K562 (cell line): Measurements from ENCODE around the gene AP1M1. TPM values are rescaled to one million over a fixed set of nuclear protein-coding genes. Genes with fewer than 3 reads are reported as not detected.

Experiments
- ATAC-seq: fragments of 200-7000 bp; cut with Tn5 transposase; 3 replicates; pipeline ENCODE4 v1.9.1; 2020; ENCODE audit warnings: moderate library complexity
- BruUV-seq: library from RNA; stranded (reverse); fragments of 400-500 nt; replicated peaks from 2 replicates; lab custom pipeline; 2021; lab: Mats Ljungman, UMichigan
- CTCF ChIA-PET: fragments of 300-600 bp; formaldehyde crosslinking; extraction: SDS; loops from one replicate; lab custom pipeline; 2021; ENCODE audit warnings: low intra/inter-chr PET ratio; lab: Yijun Ruan, JAX
- POLR2A ChIA-PET: fragments of 300-600, 350-650 bp; sonication (Branson Sonifier 250); formaldehyde crosslinking; extraction: SDS; loops from one replicate; lab custom pipeline; 2021; ENCODE audit warnings: antibody characterized with exemption, inconsistent platforms; lab: Yijun Ruan, JAX
- DNase-seq, 4 experiments: peaks; one replicate each; pipeline versions ENCODE4 v3.0.0 to v3.0.0-alpha.2; 2011 to 2018; ENCODE audit warnings: low spot score in 3 of 4, mixed read lengths in 3 of 4; ENCODE audit errors: extremely low read depth in 1 of 4
- FAIRE-seq: peaks from 2 replicates; lab custom pipeline; 2011; peaks lifted over from hg19 to GRCh38; lab: Jason Lieb, UNC
- H2AFZ ChIP-seq: 2 replicates; pipeline ENCODE4 v1.6.0; 2011; ENCODE audit warnings: low read depth, low read length, control low read depth, inconsistent platforms
- H3K27ac ChIP-seq: fragments of 200-600 bp; 3 replicates; pipeline ENCODE4 v1.8.0; 2011; ENCODE audit warnings: low read depth, mild to moderate bottlenecking, control low read depth, inconsistent platforms, low read length, moderate library complexity, mixed read lengths; ENCODE audit errors: extremely low read depth
- H3K27me3 ChIP-seq, 2 experiments: fragments of 300-600 bp in 1 of 2; 2 replicates in 1 of 2; 3 replicates in 1 of 2; pipeline versions ENCODE4 v1.6.0 to v1.8.0; 2011; ENCODE audit warnings: inconsistent platforms in 2 of 2, low read length in 2 of 2, mild to moderate bottlenecking in 1 of 2, mixed read lengths in 1 of 2, moderate library complexity in 1 of 2; ENCODE audit not compliant: control insufficient read depth in 2 of 2, insufficient read depth in 2 of 2
- H3K36me3 ChIP-seq: fragments of 300-600 bp; 3 replicates; pipeline ENCODE4 v1.8.0; 2011; ENCODE audit warnings: mild to moderate bottlenecking, low read length, inconsistent platforms; ENCODE audit not compliant: control insufficient read depth, insufficient read depth
- H3K4me1 ChIP-seq, 2 experiments: fragments of 200-600 bp in 1 of 2; replicated peaks in 1 of 2; 2 replicates in 1 of 2; 3 replicates in 1 of 2; pipeline versions ENCODE4 v1.5.1 to v1.8.0; 2011; ENCODE audit warnings: inconsistent platforms in 2 of 2, low read length in 2 of 2, mild to moderate bottlenecking in 1 of 2, mixed read lengths in 1 of 2, moderate library complexity in 1 of 2; ENCODE audit not compliant: control insufficient read depth in 2 of 2, insufficient read depth in 2 of 2
- H3K4me2 ChIP-seq: 2 replicates; pipeline ENCODE4 v1.6.1; 2011; ENCODE audit warnings: low read length, control low read depth, inconsistent platforms, mixed read lengths; ENCODE audit not compliant: insufficient read depth
- H3K4me3 ChIP-seq: fragments of 200-600 bp; sonication (generic), shearing (Covaris generic); 2 replicates; pipeline ENCODE4 v1.5.1; 2016; ENCODE audit warnings: control low read depth, inconsistent platforms
- H3K79me2 ChIP-seq: fragments of 200-600 bp; 3 replicates; pipeline ENCODE4 v1.8.0; 2011; ENCODE audit warnings: low read length, inconsistent platforms; ENCODE audit not compliant: control insufficient read depth, insufficient read depth
- H3K9ac ChIP-seq, 2 experiments: 2 replicates each; pipeline versions ENCODE4 v1.6.0 to v1.6.1; 2011; ENCODE audit warnings: low read depth in 2 of 2, low read length in 2 of 2, control low read depth in 1 of 2, inconsistent platforms in 1 of 2, mild to moderate bottlenecking in 1 of 2, mixed read lengths in 1 of 2; ENCODE audit not compliant: insufficient read depth in 1 of 2
- H3K9me1 ChIP-seq: one replicate; pipeline ENCODE4 v1.6.0; 2011; ENCODE audit warnings: inconsistent platforms, mild to moderate bottlenecking, low read length, moderate library complexity; ENCODE audit not compliant: control insufficient read depth, insufficient read depth
- H3K9me3 ChIP-seq: replicated peaks from 2 replicates; pipeline ENCODE4 v1.5.1; 2011; ENCODE audit warnings: low read depth, low read length, inconsistent platforms; ENCODE audit not compliant: control insufficient read depth, insufficient read depth
- H4K20me1 ChIP-seq: replicated peaks from 2 replicates; pipeline ENCODE4 v1.6.1; 2011; ENCODE audit warnings: low read length, inconsistent platforms, mixed read lengths; ENCODE audit not compliant: control insufficient read depth, insufficient read depth
- DIDO1 ChIP-seq: fragments of 450-650 bp; IDR thresholded peaks from 2 replicates; pipeline ENCODE4 v1.6.1; 2016; ENCODE audit warnings: low read depth, missing biosample characterization, missing genetic modification characterization
- FOXK1 ChIP-seq: sonication (generic); formaldehyde crosslinking; IDR thresholded peaks from 2 replicates; pipeline ENCODE4 v1.8.0; 2022; ENCODE audit warnings: missing genetic modification reagents, mild to moderate bottlenecking, borderline replicate concordance
- HDAC1 ChIP-seq, 2 experiments: fragments of 450-650 bp; IDR thresholded peaks; 2 replicates each; pipeline ENCODE4 v1.6.1; 2016 to 2017; ENCODE audit warnings: inconsistent platforms in 1 of 2, mild to moderate bottlenecking in 1 of 2, moderate library complexity in 1 of 2
- JUND ChIP-seq, 2 experiments: IDR thresholded peaks; 2 replicates in 1 of 2; 3 replicates in 1 of 2; pipeline ENCODE4 v1.6.1; 2011; ENCODE audit warnings: borderline replicate concordance in 2 of 2, low read depth in 2 of 2, low read length in 2 of 2, improper control_type of control experiment in 1 of 2, missing biosample characterization in 1 of 2, missing genetic modification characterization in 1 of 2, missing genetic modification reagents in 1 of 2
- KDM1A ChIP-seq, 2 experiments: fragments of 450-650 bp; IDR thresholded peaks; 2 replicates each; pipeline ENCODE4 v1.6.1; 2016; ENCODE audit warnings: mild to moderate bottlenecking in 2 of 2
- MBD2 ChIP-seq: sonication (generic); IDR thresholded peaks from 2 replicates; pipeline ENCODE4 v1.6.1; 2016; ENCODE audit warnings: low read depth, borderline replicate concordance
- MCM3 ChIP-seq: fragments of 450-650 bp; IDR thresholded peaks from 2 replicates; pipeline ENCODE4 v1.6.1; 2016
- NR3C1 ChIP-seq: sonication (generic); formaldehyde crosslinking; IDR thresholded peaks from 2 replicates; pipeline ENCODE4 v1.8.1; 2022; ENCODE audit warnings: missing genetic modification reagents
- PTBP1 ChIP-seq: fragments of 200-400 bp; formaldehyde crosslinking; IDR thresholded peaks from 2 replicates; pipeline ENCODE4 v1.6.1; 2017; ENCODE audit warnings: low read depth, low read length
- TRIM28 ChIP-seq: fragments of 450-650 bp; IDR thresholded peaks from 2 replicates; pipeline ENCODE4 v1.6.1; 2017
- ZNF165 ChIP-seq: fragments of 250-450 bp; sonication (Bioruptor Pico); IDR thresholded peaks from 2 replicates; pipeline ENCODE4 v1.4.0; 2020; ENCODE audit warnings: borderline replicate concordance
- ZNF263 ChIP-seq: sonication (generic); formaldehyde crosslinking; IDR thresholded peaks from 2 replicates; pipeline ENCODE4 v1.8.0; 2022; ENCODE audit warnings: mild to moderate bottlenecking, missing genetic modification reagents, borderline replicate concordance
- ZNF780A ChIP-seq: fragments of 250-450 bp; sonication (Bioruptor Pico); IDR thresholded peaks from 2 replicates; pipeline ENCODE4 v1.5.0; 2021; ENCODE audit warnings: mild to moderate bottlenecking
- WGBS: fragments of 100-300 bp; shearing (Covaris generic); methylation state at CpG from one replicate; pipeline ENCODE4 v1.1.6; 2016; ENCODE audit warnings: low coverage, mixed read lengths; ENCODE audit not compliant: insufficient coverage; ENCODE audit errors: missing lambda C conversion rate; 5-methylcytosine and 5-hydroxymethylcytosine counted together
- in situ Hi-C: fragments of 300-500 bp; cut with MboI; formaldehyde crosslinking; loops from 4 replicates; pipeline ENCODE4 v1.15.0; 2018; ENCODE audit warnings: inconsistent platforms, mixed read lengths
- intact Hi-C: fragments of 100-400 bp; cut with micrococcal nuclease; formaldehyde crosslinking; loops from 2 replicates; pipeline ENCODE4 v1.14.2; 2022
- polyA plus RNA-seq, 8 experiments: library from polyadenylated mRNA; depleted of rRNA in 4 of 8; stranded (reverse) in 5 of 8; unstranded in 3 of 8; fragments of >200 nt; fragmentation: Nextera tagmentation in 2 of 8; fragmentation: Illumina TruSeq in 1 of 8; extraction: Ambion mirVana in 2 of 8; extraction: Trizol in 1 of 8; gene quantifications; 2 replicates each; pipeline versions ENCODE4 v1.2.1 to v1.2.3, GENCODE V29; 2011 to 2014; ENCODE audit warnings: inconsistent platforms in 1 of 8, missing spikeins in 1 of 8
- total RNA-seq, 7 experiments: library from RNA; depleted of rRNA in 6 of 7; stranded (reverse); fragments of >200 nt in 6 of 7; fragmentation: Illumina TruSeq in 2 of 7; extraction: Trizol in 2 of 7; gene quantifications; 2 replicates each; pipeline versions ENCODE4 v1.2.1 to v1.2.3, GENCODE V29; 2011 to 2021; ENCODE audit warnings: low replicate concordance in 1 of 7
- TF ChIP-seq, protein P1 (sequence below), 3 experiments: fragments of 200-800 bp in 1 of 3; sonication (Bioruptor generic) in 1 of 3; sonication (generic) in 1 of 3; formaldehyde crosslinking in 1 of 3; IDR thresholded peaks; 2 replicates each; pipeline versions ENCODE4 v1.6.1 to v1.8.0; 2016 to 2022; ENCODE audit warnings: mild to moderate bottlenecking in 2 of 3, missing compliant biosample characterization in 2 of 3, missing genetic modification characterization in 2 of 3, missing genetic modification reagents in 1 of 3
- TF ChIP-seq, protein P2 (sequence below): fragments of 150-350 bp; conservative IDR thresholded peaks from 2 replicates; pipeline ENCODE4 v1.6.1; 2014; ENCODE audit warnings: low read length

AP1M1 gene
- total and polyA plus RNA-seq, 9 of the 15 experiments (the other 6 are each of a cell fraction or from before 2014, with no cell fraction given), result 0.87 to 56.2 (median 29.1) TPM

DNA sequence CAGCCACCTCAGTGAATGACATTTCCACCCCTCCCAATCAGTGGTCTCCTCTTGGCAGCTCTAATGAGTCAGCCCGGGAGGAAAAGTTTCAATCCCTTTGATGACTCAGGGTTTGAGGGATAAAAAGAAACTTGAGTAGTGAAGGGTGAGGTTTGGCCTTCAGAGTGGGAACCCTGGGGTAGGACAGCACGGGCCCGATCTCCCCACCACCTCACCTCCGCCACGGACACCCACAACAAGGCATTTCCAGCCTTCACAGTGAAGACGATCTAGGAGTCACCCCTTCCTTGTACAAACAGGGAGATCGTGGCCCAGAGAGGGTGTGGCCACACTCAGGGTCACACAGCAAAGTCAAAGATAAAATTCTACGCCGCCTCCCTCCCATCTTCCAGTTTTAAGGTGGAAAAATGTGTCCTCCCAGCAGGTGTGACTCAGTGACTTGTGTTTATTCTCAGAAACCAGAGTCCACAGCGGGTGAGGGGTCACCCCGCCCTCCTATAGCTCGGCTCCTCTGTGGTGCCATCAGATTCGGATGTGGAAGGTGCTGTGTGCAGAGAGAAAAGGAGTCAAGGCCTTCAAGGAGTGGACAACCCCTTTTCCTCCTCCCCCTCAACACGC, 36.7 kb upstream of the AP1M1 start:
- Histone ChIP-seq H3K4me3 (no peak overlapping the region), H3K9me3 (no peaks in the 10 kb centered on the region), H4K20me1 (no peaks in the 10 kb centered on the region), H3K4me2 (peak overlapping the region; percentile 3; the same call in 1 of the 2 replicates), H3K9me1 (no peaks in the 10 kb centered on the region), H3K79me2 (no peaks in the 10 kb centered on the region), H3K9ac (no peak overlapping the region), H3K4me1 (no peaks in the 10 kb centered on the region; a peak in 2 of 5 replicates), H3K27ac (no peak overlapping the region; the same call in 2 of the 3 replicates), H3K27me3 (peaks cover 0 to 4% of the 10 kb centered on the region in 2 experiments; a peak in 1 of 5 replicates), H3K36me3 (no peaks in the 10 kb centered on the region), H2AFZ (no peak overlapping the region)
- DNase-seq (peak; percentile 27 to 50 (median 42)), FAIRE-seq (peak; percentile 75), ATAC-seq (peak; percentile 35)
- ChIA-PET POLR2A (interaction anchor here (0.6 to 1.2 kb wide), 3 partner anchors 10 to 98 kb away, joined by 3 to 5 read pairs (median 3); no protein-coding TSS in a partner anchor), CTCF (no interaction called here)
- in situ Hi-C loops (no loop called here), intact Hi-C loops (no loop called here)
- no TSS peak for BruUV-seq
- WGBS, result 5% methylated on average over 14 of the region's 14 CpGs
- TF ChIP-seq, protein P1, sequence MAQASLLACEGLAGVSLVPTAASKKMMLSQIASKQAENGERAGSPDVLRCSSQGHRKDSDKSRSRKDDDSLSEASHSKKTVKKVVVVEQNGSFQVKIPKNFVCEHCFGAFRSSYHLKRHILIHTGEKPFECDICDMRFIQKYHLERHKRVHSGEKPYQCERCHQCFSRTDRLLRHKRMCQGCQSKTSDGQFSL (CRISPR knock-in tag; IDR thresholded peaks at IDR 0.05), result no peak
- TF ChIP-seq, protein P1 (tag; IDR thresholded peaks at IDR 0.05), result no peak
- TF ChIP-seq ZNF165 (CRISPR knock-in tag) (no peak), KDM1A (IDR thresholded peaks at IDR 0.05) (peak; percentile 89 to 90), NR3C1 (no peak), MBD2 (no peak), DIDO1 (tag) (no peak), TRIM28 (no peak), FOXK1 (CRISPR knock-in tag) (no peak), JUND (IDR thresholded peaks at IDR 0.05; ENCODE audit: borderline replicate concordance, low read depth, low read length) (peak; percentile 48; the same call in 1 of the 2 replicates), JUND (tag; IDR thresholded peaks at IDR 0.05; ENCODE audit: borderline replicate concordance, low read depth, low read length) (no peak; the same call in 2 of the 3 replicates), PTBP1 (peak; percentile 81; the same call in 1 of the 2 replicates), HDAC1 (IDR thresholded peaks at IDR 0.05) (0 out of 4 replicates have a peak, but pooled peaks of 1 of the 2 experiments have one; percentile 39), MCM3 (no peak), ZNF780A (no peak), ZNF263 (CRISPR knock-in tag) (no peak)
- TF ChIP-seq, protein P2, sequence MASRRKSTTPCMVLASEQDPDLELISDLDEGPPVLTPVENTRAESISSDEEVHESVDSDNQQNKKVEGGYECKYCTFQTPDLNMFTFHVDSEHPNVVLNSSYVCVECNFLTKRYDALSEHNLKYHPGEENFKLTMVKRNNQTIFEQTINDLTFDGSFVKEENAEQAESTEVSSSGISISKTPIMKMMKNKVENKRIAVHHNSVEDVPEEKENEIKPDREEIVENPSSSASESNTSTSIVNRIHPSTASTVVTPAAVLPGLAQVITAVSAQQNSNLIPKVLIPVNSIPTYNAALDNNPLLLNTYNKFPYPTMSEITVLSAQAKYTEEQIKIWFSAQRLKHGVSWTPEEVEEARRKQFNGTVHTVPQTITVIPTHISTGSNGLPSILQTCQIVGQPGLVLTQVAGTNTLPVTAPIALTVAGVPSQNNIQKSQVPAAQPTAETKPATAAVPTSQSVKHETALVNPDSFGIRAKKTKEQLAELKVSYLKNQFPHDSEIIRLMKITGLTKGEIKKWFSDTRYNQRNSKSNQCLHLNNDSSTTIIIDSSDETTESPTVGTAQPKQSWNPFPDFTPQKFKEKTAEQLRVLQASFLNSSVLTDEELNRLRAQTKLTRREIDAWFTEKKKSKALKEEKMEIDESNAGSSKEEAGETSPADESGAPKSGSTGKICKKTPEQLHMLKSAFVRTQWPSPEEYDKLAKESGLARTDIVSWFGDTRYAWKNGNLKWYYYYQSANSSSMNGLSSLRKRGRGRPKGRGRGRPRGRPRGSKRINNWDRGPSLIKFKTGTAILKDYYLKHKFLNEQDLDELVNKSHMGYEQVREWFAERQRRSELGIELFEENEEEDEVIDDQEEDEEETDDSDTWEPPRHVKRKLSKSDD, result no peak
